HG03135 (cell line): ENCODE data around the gene SMOC2.

Experiments used
- ATAC-seq: cut with Tn5 transposase; IDR thresholded peaks from one replicate; pipeline ENCODE4 v1.9.1; 2021; ENCODE audit warnings: mild to moderate bottlenecking, moderate library complexity; ENCODE audit not compliant: unreplicated experiment

Gene SMOC2

GRCh38 chr6:168442646-168443045, 1.7 kb downstream of the SMOC2 start:
- no peak for ATAC-seq

GRCh38 chr6:168447282-168447681, 6.3 kb downstream of the SMOC2 start:
- ATAC-seq: no peak

GRCh38 chr6:168447700-168448099, 6.7 kb downstream of the SMOC2 start:
- ATAC-seq: no peak

- no peak for ATAC-seq
Observed at GRCh38 chr6:168448243-168448855, 7.4 kb downstream of the SMOC2 start.

GRCh38 chr6:168450917-168451316, 9.9 kb downstream of the SMOC2 start:
- no peak for ATAC-seq

GRCh38 chr6:168451805-168452517, 11.0 kb downstream of the SMOC2 start:
- ATAC-seq: no peak

GRCh38 chr6:168452685-168453377, 11.8 kb downstream of the SMOC2 start:
- ATAC-seq: no peak

GRCh38 chr6:168455847-168456530, 15.0 kb downstream of the SMOC2 start:
- ATAC-seq: no peak

GRCh38 chr6:168456907-168457652, 16.1 kb downstream of the SMOC2 start:
- ATAC-seq: no peak

GRCh38 chr6:168457653-168457934, 16.6 kb downstream of the SMOC2 start:
- no peak for ATAC-seq

- no peak for ATAC-seq
Observed at GRCh38 chr6:168458101-168458500, 17.1 kb downstream of the SMOC2 start.

GRCh38 chr6:168459572-168459971, 18.6 kb downstream of the SMOC2 start:
- ATAC-seq: no peak

GRCh38 chr6:168462289-168462853, 21.4 kb downstream of the SMOC2 start:
- no peak for ATAC-seq

- no peak for ATAC-seq
Observed at GRCh38 chr6:168464546-168464945, 23.6 kb downstream of the SMOC2 start.

- ATAC-seq: no peak
Observed at GRCh38 chr6:168468045-168468444, 27.1 kb downstream of the SMOC2 start.

GRCh38 chr6:168469521-168469920, 28.5 kb downstream of the SMOC2 start:
- ATAC-seq: no peak

- no peak for ATAC-seq
Observed at GRCh38 chr6:168469926-168470325, 28.9 kb downstream of the SMOC2 start.

GRCh38 chr6:168472363-168472762, 31.4 kb downstream of the SMOC2 start:
- no peak for ATAC-seq

GRCh38 chr6:168473197-168473596, 32.2 kb downstream of the SMOC2 start:
- no peak for ATAC-seq

GRCh38 chr6:168475188-168476013, 34.4 kb downstream of the SMOC2 start:
- ATAC-seq: no peak
